ENCODE data around the gene SLC2A1. TPM values are rescaled to one million over a fixed set of nuclear protein-coding genes. Genes with fewer than 3 reads are reported as not detected.

Gene SLC2A1
- total RNA-seq, 4 donors from 2014 or later, result 4.6 to 76.2 (median 28.2) TPM

DNA sequence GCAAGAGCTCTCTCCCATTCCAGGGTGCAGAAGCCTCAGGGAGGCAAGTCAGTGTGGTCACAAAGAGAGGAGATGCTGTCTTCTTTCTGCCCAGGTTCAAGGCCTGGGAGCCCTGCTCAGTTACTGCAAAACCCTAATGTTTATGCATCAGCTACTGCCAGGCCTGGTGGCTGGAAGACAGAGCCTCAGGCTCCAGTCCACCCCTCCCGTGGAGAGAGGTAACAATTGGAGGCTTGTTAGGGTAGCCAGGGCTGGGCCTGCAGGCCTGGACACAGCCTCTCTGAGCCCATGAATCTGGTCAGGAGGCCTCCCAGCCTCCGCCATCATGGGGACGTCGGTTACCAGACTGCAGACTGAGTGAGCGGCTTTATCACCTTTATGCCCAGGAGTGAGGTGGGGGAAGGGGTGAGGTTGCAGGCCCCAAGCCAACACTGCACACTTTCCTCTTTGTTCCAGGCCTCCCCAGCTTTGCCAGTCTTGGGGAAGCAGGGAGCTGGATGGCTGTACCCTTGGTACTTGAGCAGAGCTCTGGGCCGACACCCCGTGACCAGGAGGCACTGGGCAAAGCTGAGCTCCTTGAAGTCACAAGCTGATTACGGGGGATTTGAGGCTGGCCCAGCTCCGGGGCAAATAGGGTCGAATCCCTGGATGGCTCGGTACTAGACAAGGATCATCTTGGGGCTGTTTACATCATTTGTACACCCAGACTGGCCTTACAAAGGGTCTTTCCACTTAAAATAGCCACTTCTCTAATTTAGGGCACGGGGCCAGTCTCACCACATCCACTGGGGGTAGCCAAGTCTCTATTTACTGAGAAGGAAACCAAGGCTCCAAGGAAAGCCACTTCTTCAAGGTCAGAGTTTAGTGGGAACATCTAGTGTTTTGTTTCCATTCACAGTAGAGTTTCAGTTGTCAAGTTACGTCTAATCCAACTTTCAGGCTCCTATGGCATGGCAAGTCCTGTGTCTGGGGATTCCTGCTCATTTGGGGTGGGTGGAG lies 5.2 kb downstream of the SLC2A1 start:
- Histone ChIP-seq H3K9me3 (no peaks in the 10 kb centered on the region), H3K4me3 (no peak overlapping the region), H3K36me3 (no peaks in the 10 kb centered on the region), H3K27me3 (no peaks in the 10 kb centered on the region), H3K4me1 (no peaks in the 10 kb centered on the region), H3K27ac (no peak overlapping the region)
- DNase-seq, result no peak
- TF ChIP-seq POLR2A (IDR thresholded peaks at IDR 0.05), result no peak
- intact Hi-C loops (cut with DNase I; ENCODE audit: low total_unique reads), result no loop called here

DNA sequence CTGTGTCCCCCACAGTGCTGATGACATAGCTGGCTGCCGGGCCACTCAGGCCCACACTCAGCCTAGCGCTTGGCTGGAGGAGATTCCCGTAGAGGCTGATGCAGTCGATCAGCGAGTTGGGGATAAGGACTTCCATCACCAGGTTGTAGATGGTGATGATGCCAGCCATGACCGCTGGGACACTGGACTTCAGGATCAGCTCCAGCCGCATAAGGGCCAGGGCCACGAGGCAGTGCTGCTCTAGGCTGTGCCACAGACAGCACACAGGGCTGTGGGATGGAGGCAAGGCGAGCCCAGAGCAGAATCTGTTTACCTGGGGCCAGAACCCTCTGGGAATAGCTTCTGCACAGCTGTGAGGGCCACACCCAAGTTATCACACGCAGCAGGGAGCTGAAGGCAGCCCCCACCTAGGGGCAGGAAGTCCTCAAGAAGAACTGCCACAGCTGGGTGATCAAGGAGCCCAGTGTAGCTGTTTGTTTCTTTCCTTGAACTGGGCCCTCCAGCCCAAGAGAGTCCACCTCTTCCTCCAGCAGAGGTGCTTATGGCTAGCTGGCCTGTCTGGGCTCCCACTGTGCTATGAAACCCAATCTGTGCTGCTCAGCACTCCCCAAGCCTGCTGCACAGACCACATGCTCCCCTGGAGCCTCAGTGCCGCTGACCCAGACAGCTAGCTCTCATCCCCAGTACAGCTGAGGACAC lies 6.2 kb downstream of the SLC2A1 start:
- H3K27ac ChIP-seq, result no peak overlapping the region
- intact Hi-C loops (cut with DNase I; ENCODE audit: low total_unique reads), result no loop called here
- no peaks in the 10 kb centered on the region for H3K27me3 ChIP-seq
- no peak for DNase-seq
- no peaks in the 10 kb centered on the region for H3K9me3 ChIP-seq
- no peak overlapping the region for H3K4me3 ChIP-seq
- H3K4me1 ChIP-seq, result no peaks in the 10 kb centered on the region
- no peaks in the 10 kb centered on the region for H3K36me3 ChIP-seq
- TF ChIP-seq POLR2A (IDR thresholded peaks at IDR 0.05), result no peak
- TF ChIP-seq, protein P1, sequence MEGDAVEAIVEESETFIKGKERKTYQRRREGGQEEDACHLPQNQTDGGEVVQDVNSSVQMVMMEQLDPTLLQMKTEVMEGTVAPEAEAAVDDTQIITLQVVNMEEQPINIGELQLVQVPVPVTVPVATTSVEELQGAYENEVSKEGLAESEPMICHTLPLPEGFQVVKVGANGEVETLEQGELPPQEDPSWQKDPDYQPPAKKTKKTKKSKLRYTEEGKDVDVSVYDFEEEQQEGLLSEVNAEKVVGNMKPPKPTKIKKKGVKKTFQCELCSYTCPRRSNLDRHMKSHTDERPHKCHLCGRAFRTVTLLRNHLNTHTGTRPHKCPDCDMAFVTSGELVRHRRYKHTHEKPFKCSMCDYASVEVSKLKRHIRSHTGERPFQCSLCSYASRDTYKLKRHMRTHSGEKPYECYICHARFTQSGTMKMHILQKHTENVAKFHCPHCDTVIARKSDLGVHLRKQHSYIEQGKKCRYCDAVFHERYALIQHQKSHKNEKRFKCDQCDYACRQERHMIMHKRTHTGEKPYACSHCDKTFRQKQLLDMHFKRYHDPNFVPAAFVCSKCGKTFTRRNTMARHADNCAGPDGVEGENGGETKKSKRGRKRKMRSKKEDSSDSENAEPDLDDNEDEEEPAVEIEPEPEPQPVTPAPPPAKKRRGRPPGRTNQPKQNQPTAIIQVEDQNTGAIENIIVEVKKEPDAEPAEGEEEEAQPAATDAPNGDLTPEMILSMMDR (IDR thresholded peaks at IDR 0.05), result no peak

DNA sequence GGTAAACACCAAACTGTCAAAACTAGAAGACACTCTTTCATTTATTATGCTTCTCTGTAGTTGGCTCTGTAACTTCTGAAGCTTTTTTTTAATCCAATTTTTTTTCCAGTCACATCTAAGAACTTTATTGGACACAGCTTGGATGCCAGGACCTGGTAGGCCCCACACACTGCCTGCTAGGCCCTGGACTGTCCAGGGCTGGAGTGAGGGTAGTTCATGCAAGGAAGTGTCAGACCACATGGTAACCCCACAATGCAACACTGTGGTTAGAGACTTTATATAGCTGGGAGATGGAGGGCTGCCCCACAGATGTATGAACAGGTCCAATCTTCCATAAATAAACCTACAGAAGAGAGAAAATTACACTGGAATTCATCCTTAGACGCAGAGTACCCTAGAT lies 7.1 kb downstream of the SLC2A1 start:
- intact Hi-C loops (cut with DNase I; ENCODE audit: low total_unique reads), result no loop called here
- no peaks in the 10 kb centered on the region for H3K4me1 ChIP-seq
- no peak overlapping the region for H3K4me3 ChIP-seq
- H3K36me3 ChIP-seq, result no peaks in the 10 kb centered on the region
- no peak overlapping the region for H3K27ac ChIP-seq
- H3K27me3 ChIP-seq, result no peaks in the 10 kb centered on the region
- H3K9me3 ChIP-seq, result no peaks in the 10 kb centered on the region
- DNase-seq, result no peak
- TF ChIP-seq, protein P1 (IDR thresholded peaks at IDR 0.05), result no peak
- no peak for TF ChIP-seq POLR2A (IDR thresholded peaks at IDR 0.05)

DNA sequence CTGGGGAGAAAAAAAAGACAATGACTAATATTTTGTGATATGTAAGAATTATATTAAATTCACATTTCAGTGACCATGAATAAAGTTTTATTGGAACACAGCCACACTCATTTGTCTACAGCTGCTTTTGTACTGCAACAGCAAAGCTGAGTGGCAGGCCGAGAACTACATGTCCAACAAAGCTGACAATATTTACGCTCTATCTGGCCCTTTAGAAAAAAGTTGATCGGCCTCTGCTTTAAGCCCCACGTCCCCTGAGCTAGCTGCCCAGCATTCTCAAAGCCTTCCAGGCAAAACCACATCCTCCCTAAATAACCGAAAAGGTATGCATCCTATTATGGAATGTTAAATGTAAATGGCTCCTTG lies 8.6 kb downstream of the SLC2A1 start:
- Histone ChIP-seq H3K27me3 (no peaks in the 10 kb centered on the region), H3K36me3 (no peaks in the 10 kb centered on the region), H3K4me3 (no peak overlapping the region), H3K4me1 (no peaks in the 10 kb centered on the region), H3K27ac (no peak overlapping the region), H3K9me3 (no peaks in the 10 kb centered on the region)
- no peak for TF ChIP-seq POLR2A (IDR thresholded peaks at IDR 0.05)
- TF ChIP-seq, protein P1 (IDR thresholded peaks at IDR 0.05), result no peak
- DNase-seq, result no peak
- intact Hi-C loops (cut with DNase I; ENCODE audit: low total_unique reads), result no loop called here

DNA sequence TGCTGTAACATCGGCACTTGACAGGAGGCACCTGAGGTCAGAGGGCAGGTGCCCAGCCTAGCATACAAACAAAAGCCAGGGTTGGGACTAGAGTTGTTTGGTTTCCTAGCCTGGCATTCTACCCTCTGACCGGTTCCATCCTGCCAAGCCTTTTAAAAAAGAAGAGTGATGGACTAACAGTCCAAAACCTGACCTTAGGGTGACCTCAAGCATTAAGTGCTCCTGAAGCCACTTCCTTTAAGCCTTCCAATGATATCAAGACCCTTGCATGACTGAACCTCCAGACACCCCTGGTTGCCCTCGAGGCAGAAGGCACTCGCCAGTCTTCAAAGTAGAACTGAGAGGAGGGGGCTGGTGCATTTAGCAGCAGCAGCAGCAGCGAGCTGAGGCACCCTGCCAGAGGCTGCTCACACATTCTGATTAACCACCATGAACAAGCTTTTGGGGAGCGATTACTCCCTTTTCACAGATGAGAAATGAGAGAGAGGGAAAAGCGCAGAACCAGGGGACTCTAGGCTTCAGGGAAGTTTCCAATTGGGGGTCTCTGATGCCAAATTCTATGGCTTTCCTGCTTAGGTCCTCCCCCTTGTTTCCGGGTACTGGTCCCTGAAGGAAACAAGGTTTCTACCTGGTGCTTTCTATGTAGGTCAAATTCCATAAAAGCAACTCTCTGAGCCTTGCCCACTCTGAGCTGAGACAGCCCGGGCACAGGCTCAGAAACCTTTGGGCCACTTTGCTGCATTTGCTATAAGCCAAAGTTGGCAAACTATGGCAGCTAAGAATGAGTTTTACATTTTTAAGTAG lies 9.2 kb downstream of the SLC2A1 start:
- DNase-seq, result no peak
- Histone ChIP-seq H3K4me3 (no peak overlapping the region), H3K9me3 (no peaks in the 10 kb centered on the region), H3K27ac (no peak overlapping the region), H3K36me3 (no peaks in the 10 kb centered on the region), H3K27me3 (no peaks in the 10 kb centered on the region), H3K4me1 (no peaks in the 10 kb centered on the region)
- intact Hi-C loops (cut with DNase I; ENCODE audit: low total_unique reads), result no loop called here
- TF ChIP-seq POLR2A (IDR thresholded peaks at IDR 0.05), result no peak
- TF ChIP-seq, protein P1 (IDR thresholded peaks at IDR 0.05), result no peak

Measured in uterus (tissue), 4 donors.